HCT116 (cell line): Measurements from ENCODE around the gene ECSCR. TPM values are rescaled to one million over a fixed set of nuclear protein-coding genes. Genes with fewer than 3 reads are reported as not detected.
"Not testable (repeated sequence)": the region's sequence is repeated elsewhere in the genome, so short reads cannot be mapped to it uniquely, and the experiment has no call there.

Experiments
- ATAC-seq: fragments of 200-7000 bp; cut with Tn5 transposase; 2 replicates; pipeline ENCODE4 v1.9.1; 2020; ENCODE audit warnings: mild to moderate bottlenecking, moderate library complexity
- BruUV-seq: library from RNA; stranded (reverse); fragments of 400-500 nt; replicated peaks from 2 replicates; lab custom pipeline; 2021; lab: Mats Ljungman, UMichigan
- CTCF ChIA-PET: fragments of 300-600 bp; sonication (Branson Sonifier 250); formaldehyde crosslinking; loops from one replicate; lab custom pipeline; 2021; ENCODE audit warnings: antibody characterized with exemption; lab: Charles Lee
- POLR2A ChIA-PET: fragments of 300-600, 350-600 bp; sonication (Branson Sonifier 250); formaldehyde crosslinking; loops from one replicate; lab custom pipeline; 2021; ENCODE audit warnings: antibody characterized with exemption; lab: Charles Lee
- RAD21 ChIA-PET, 2 experiments: fragments of 300-600 bp; sonication (Branson Sonifier 250); formaldehyde crosslinking; loops; one replicate each; lab custom pipeline; 2023; ENCODE audit warnings: low total read pairs in 2 of 2; ENCODE audit not compliant: uncharacterized antibody in 2 of 2, unreplicated experiment in 2 of 2, low non-redundant PET in 1 of 2; lab: Charles Lee
- DNase-seq: peaks from one replicate; pipeline ENCODE4 v3.0.0-alpha.2; 2010; ENCODE audit warnings: low read depth, low spot score
- H2AFZ ChIP-seq: fragments of 200-600 bp; shearing (Covaris generic), sonication (generic); 2 replicates; pipeline ENCODE4 v1.6.1; 2017; ENCODE audit warnings: low read depth, mixed run types, mixed read lengths, antibody characterized with exemption, low read length; ENCODE audit not compliant: poor library complexity, severe bottlenecking
- H3K27ac ChIP-seq: 2 replicates; pipeline ENCODE4 v1.5.1; 2012; ENCODE audit warnings: low read depth, low read length
- H3K27me3 ChIP-seq: fragments of 200-600 bp; sonication (generic); 2 replicates; pipeline ENCODE4 v1.6.1; 2016; ENCODE audit warnings: mixed run types, low read length, mixed read lengths; ENCODE audit not compliant: insufficient read depth
- H3K36me3 ChIP-seq, 2 experiments: fragments of 200-500 bp in 1 of 2; fragments of 200-600 bp in 1 of 2; sonication (Bioruptor generic) in 1 of 2; sonication (generic) in 1 of 2; 2 replicates each; pipeline versions ENCODE4 v1.5.1 to v1.6.1; 2014 to 2016; ENCODE audit warnings: low read length in 2 of 2, inconsistent platforms in 1 of 2, mixed read lengths in 1 of 2, mixed run types in 1 of 2; ENCODE audit not compliant: insufficient read depth in 2 of 2, control insufficient read depth in 1 of 2
- H3K4me1 ChIP-seq, 2 experiments: fragments of 200-600 bp in 1 of 2; sonication (generic) in 1 of 2; 2 replicates each; pipeline versions ENCODE4 v1.5.1 to v1.6.1; 2012 to 2017; ENCODE audit warnings: low read length in 2 of 2, inconsistent platforms in 1 of 2, mild to moderate bottlenecking in 1 of 2, mixed read lengths in 1 of 2, mixed run types in 1 of 2, moderate library complexity in 1 of 2; ENCODE audit not compliant: insufficient read depth in 2 of 2, control insufficient read depth in 1 of 2
- H3K4me2 ChIP-seq: fragments of 200-600 bp; sonication (generic); 2 replicates; pipeline ENCODE4 v1.6.1; 2017; ENCODE audit warnings: mixed run types, low read length, mixed read lengths
- H3K4me3 ChIP-seq, 2 experiments: fragments of 200-600 bp in 1 of 2; sonication (generic) in 1 of 2; replicated peaks in 1 of 2; 2 replicates each; pipeline ENCODE4 v1.5.1; 2011 to 2016; ENCODE audit warnings: low read length in 2 of 2, control low read depth in 1 of 2, low read depth in 1 of 2, mild to moderate bottlenecking in 1 of 2, mixed read lengths in 1 of 2, mixed run types in 1 of 2
- H3K79me2 ChIP-seq: fragments of 200-600 bp; sonication (generic); 2 replicates; pipeline ENCODE4 v1.6.1; 2017; ENCODE audit warnings: mild to moderate bottlenecking, mixed run types, low read length, moderate library complexity, mixed read lengths; ENCODE audit not compliant: insufficient read depth
- H3K9ac ChIP-seq: fragments of 200-600 bp; sonication (generic); 2 replicates; pipeline ENCODE4 v1.6.1; 2016; ENCODE audit warnings: low read length, mixed read lengths
- H3K9me2 ChIP-seq: fragments of 200-600 bp; sonication (generic), shearing (Covaris generic); 2 replicates; pipeline ENCODE4 v1.6.1; 2017; ENCODE audit warnings: mixed run types, mild to moderate bottlenecking, moderate library complexity; ENCODE audit not compliant: insufficient read depth
- H3K9me3 ChIP-seq, 2 experiments: fragments of 200-500 bp in 1 of 2; fragments of 200-600 bp in 1 of 2; sonication (Bioruptor generic) in 1 of 2; sonication (generic) in 1 of 2; 2 replicates each; pipeline ENCODE4 v1.6.1; 2014 to 2017; ENCODE audit warnings: low read length in 2 of 2, mixed read lengths in 2 of 2, inconsistent platforms in 1 of 2, low read depth in 1 of 2, mild to moderate bottlenecking in 1 of 2, mixed run types in 1 of 2, moderate library complexity in 1 of 2; ENCODE audit not compliant: control insufficient read depth in 1 of 2, insufficient read depth in 1 of 2
- H4K20me1 ChIP-seq: fragments of 200-600 bp; sonication (generic), shearing (Covaris generic); 2 replicates; pipeline ENCODE4 v1.6.1; 2017; ENCODE audit warnings: mixed run types, mild to moderate bottlenecking, moderate library complexity; ENCODE audit not compliant: insufficient read depth
- CEBPB ChIP-seq: IDR thresholded peaks from 2 replicates; pipeline ENCODE4 v1.6.1; 2012; ENCODE audit warnings: low read depth
- CTCF ChIP-seq, 3 experiments: fragments of 200-600 bp in 1 of 3; sonication (generic) in 1 of 3; IDR thresholded peaks in 2 of 3; conservative IDR thresholded peaks in 1 of 3; 2 replicates each; pipeline ENCODE4 v1.5.1; 2012 to 2017; ENCODE audit warnings: low read depth in 2 of 3, low read length in 2 of 3, antibody characterized with exemption in 1 of 3, borderline replicate concordance in 1 of 3, control low read depth in 1 of 3, mild to moderate bottlenecking in 1 of 3, mixed read lengths in 1 of 3, mixed run types in 1 of 3, moderate library complexity in 1 of 3; ENCODE audit not compliant: insufficient read depth in 1 of 3
- JUND ChIP-seq: IDR thresholded peaks from 2 replicates; pipeline ENCODE4 v1.6.1; 2012
- MAX ChIP-seq: IDR thresholded peaks from 2 replicates; pipeline ENCODE4 v1.6.1; 2012
- REST ChIP-seq: IDR thresholded peaks from 2 replicates; pipeline ENCODE4 v1.6.1; 2012; ENCODE audit warnings: low read depth
- SP1 ChIP-seq: IDR thresholded peaks from 2 replicates; pipeline ENCODE4 v1.6.1; 2012; ENCODE audit warnings: low read depth
- YY1 ChIP-seq: IDR thresholded peaks from 2 replicates; pipeline ENCODE4 v1.6.1; 2011; ENCODE audit warnings: low read length, low read depth, moderate library complexity, mild to moderate bottlenecking; ENCODE audit not compliant: insufficient replicate concordance; ENCODE audit errors: extremely low read depth
- ZFX ChIP-seq: fragments of 450-650 bp; IDR thresholded peaks from 2 replicates; pipeline ENCODE4 v1.6.1; 2017
- intact Hi-C: fragments of 100-400 bp; cut with micrococcal nuclease; formaldehyde crosslinking; loops from 2 replicates; pipeline ENCODE4 v1.10.0; 2022
- total RNA-seq: library from RNA; stranded (reverse); gene quantifications from one replicate; pipeline ENCODE4 v1.2.1, GENCODE V29; 2021; ENCODE audit not compliant: unreplicated experiment

ECSCR gene
- total RNA-seq, 1 experiment from 2014 or later: not detected

GRCh38 chr5:139481122-139481533, 18.6 kb upstream of the ECSCR start:
- RAD21 ChIA-PET: no interaction called here
- H3K4me2 ChIP-seq: peak overlapping the region; percentile 68
- H3K9me3 ChIP-seq: no peaks in the 10 kb centered on the region
- no TSS peak for BruUV-seq
- no peaks in the 10 kb centered on the region for H4K20me1 ChIP-seq
- CTCF ChIA-PET: interaction anchor here (0.6 kb wide), 1 partner anchor 11 kb away, joined by 3 read pairs; no protein-coding TSS in a partner anchor
- no peaks in the 10 kb centered on the region for H3K9me2 ChIP-seq
- POLR2A ChIA-PET: no interaction called here
- peak; percentile 2; the same call in 1 of the 2 replicates for ATAC-seq
- no peak for DNase-seq
- H3K27me3 ChIP-seq: no peaks in the 10 kb centered on the region
- H3K9ac ChIP-seq: peak overlapping the region; percentile 61; the same call in 1 of the 2 replicates
- peak overlapping the region; percentile 94 for H3K27ac ChIP-seq
- H3K4me1 ChIP-seq: peaks cover 26 to 30% of the 10 kb centered on the region in 2 experiments
- peak overlapping the region in 1 of 2 experiments; percentile 54; a peak in 3 of 4 replicates for H3K4me3 ChIP-seq
- H2AFZ ChIP-seq: no peak overlapping the region
- H3K36me3 ChIP-seq: 0 out of 4 replicates have a peak, but pooled peaks cover 0 to 2% of the 10 kb centered on the region in 2 experiments
- H3K79me2 ChIP-seq: no peaks in the 10 kb centered on the region
- intact Hi-C loops: no loop called here
- TF ChIP-seq YY1 (no peak), SP1 (no peak), CEBPB (no peak), REST (no peak), JUND (no peak), MAX (no peak), ZFX (no peak), CTCF (IDR thresholded peaks at IDR 0.05 in 2 of 3, conservative IDR thresholded peaks at IDR 0.05 in 1 of 3; ENCODE audit: borderline replicate concordance in 1 of 3, insufficient read depth in 1 of 3, low read depth in 2 of 3, low read length in 2 of 3) (no peak)

- H3K36me3 ChIP-seq, H3K79me2 ChIP-seq, H3K9me2 ChIP-seq, H3K9me3 ChIP-seq, H3K27ac ChIP-seq, H4K20me1 ChIP-seq, POLR2A ChIA-PET, H3K9ac ChIP-seq, H2AFZ ChIP-seq, BruUV-seq, intact Hi-C loops, ATAC-seq, RAD21 ChIA-PET, H3K27me3 ChIP-seq, CTCF ChIA-PET, DNase-seq, H3K4me3 ChIP-seq, H3K4me2 ChIP-seq: not testable (repeated sequence)
- peaks cover 26 to 30% of the 10 kb centered on the region in 2 experiments for H3K4me1 ChIP-seq
Observed at GRCh38 chr5:139479729-139480128, 17.2 kb upstream of the ECSCR start.
